NK-92 (cell line): Measurements from ENCODE around the gene ACSS1.

ENCODE experiments used
- DNase-seq: peaks from one replicate; lab custom pipeline; 2025; ENCODE audit not compliant: unreplicated experiment; lab: John Stamatoyannopoulos, UW

ACSS1 gene

DNA sequence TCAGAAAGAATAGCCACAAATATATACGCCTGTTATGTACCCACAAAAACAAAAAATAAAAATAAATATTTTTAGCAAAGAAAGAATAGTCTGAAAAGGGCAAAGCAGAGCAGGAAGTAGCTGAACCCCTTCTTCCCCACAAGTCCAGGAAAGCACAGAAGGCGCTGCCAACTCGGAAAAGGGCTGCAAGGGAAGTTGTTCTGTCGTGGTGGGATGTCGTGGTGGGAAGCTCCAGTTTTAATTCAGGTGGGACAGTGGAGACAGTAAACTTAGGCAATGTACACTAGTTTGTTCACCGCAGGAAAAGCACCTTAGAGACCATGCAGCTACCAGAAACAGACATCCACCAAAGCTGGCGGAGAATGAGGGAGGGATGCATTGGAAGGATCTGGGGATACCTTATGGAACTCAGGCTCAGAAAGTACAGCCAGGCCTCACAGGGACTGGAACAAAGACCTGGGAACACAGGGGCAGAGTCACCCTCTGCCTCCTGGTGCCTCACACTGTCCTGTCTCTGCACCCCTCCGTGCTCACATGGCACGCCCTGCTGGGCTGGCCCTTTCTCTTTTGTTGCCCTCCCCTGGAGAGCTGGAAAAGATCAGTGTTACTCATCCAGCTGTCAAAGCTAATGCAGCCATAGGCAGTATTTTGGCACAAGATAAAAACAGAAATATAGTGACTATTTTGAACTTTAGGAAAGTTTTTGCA lies 62.0 kb downstream of the ACSS1 start:
- no peak for DNase-seq

DNA sequence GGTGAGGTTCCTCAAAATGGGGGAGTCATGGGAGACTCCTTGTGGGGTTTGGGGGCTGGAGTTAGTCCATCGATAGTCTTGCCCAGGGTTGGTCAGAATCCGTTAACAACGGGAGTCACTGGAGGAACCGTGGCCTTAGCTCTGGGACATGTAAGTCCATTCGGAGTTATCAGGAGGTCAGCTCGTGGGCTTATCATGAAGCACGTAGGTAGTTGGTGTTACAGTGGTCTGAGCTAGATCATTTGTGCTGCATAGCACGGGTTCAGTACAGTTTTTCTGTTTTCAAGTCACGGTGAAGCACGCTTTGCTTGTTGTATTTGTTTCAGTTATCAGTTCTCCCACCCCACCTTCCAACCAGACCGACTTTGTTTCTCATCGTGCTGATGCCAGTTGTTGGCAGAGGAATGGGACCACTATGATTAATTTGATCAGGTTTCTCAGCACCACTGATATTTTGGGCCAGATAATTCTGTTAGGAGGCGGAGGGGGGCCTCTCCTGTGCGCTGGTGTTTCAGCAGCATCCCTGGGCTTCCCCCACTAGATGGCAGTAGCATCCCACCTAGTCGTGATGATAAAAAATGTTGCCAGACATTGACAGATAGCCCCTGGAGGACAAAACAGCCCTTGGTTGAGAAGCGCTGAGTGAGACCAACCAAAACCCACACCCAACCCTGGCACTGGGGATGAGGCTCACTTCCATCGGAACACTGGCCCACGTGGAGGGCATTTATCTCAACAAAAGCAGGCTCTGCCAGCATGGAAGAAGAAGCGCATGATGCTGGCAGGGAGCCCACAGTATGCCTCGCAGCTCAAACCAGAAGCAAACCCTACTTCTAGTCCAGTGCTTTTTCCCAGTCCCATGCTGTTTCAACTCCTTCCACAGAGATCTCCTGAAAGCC lies 63.2 kb downstream of the ACSS1 start:
- DNase-seq, result no peak

DNA sequence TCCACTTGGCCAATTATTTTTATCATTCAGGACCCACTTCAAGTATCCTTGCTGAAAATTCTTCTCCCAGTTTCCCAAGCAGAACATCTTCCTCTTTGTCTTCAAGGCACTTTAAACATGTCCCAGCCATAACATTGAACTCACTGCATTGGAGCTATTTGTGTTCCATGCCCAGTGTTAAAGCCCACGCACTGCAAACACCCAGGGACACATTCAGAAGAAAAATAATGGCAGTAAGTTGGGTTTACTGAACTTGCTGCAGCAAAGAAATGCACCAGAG lies 63.8 kb downstream of the ACSS1 start:
- DNase-seq, result no peak

DNA sequence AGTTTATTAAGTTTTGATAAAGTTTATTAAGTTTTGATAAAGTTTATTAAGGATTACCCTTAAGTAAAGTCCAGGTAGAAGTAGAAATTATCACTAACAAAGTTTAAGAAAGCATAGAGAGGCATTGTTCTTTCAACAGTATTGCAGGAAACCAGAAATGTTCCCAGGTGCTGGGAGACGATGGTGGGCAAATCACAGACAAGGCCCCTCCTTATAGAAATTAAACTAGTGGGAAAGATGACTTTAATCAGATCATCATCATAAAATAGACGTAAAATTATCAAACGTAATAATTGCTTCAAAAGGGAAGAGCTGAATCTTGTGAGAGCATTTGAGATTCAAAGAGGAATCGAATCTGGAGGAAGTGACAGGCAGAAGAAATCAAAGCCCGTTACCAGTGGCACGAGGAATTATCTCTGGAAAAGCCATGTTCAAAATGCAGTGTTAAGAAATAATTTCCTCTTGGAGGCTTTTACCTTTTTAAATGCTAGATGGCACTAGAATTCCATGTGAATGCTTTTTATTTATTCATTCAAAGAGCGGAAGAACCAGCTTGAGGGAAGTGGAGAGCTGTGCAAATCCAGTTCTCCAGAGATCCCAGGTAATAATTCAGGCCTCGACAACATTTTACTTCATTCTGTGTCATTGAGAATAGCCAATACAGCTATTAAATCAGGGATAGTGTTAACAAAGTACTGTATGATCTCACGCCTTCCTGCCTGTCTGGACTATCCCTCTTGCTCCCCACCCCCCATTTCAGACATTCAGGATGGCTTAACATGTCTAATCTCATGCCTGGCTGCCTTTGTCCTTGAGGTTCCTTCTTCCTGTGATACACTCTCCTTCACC lies 64.4 kb downstream of the ACSS1 start:
- no peak for DNase-seq

DNA sequence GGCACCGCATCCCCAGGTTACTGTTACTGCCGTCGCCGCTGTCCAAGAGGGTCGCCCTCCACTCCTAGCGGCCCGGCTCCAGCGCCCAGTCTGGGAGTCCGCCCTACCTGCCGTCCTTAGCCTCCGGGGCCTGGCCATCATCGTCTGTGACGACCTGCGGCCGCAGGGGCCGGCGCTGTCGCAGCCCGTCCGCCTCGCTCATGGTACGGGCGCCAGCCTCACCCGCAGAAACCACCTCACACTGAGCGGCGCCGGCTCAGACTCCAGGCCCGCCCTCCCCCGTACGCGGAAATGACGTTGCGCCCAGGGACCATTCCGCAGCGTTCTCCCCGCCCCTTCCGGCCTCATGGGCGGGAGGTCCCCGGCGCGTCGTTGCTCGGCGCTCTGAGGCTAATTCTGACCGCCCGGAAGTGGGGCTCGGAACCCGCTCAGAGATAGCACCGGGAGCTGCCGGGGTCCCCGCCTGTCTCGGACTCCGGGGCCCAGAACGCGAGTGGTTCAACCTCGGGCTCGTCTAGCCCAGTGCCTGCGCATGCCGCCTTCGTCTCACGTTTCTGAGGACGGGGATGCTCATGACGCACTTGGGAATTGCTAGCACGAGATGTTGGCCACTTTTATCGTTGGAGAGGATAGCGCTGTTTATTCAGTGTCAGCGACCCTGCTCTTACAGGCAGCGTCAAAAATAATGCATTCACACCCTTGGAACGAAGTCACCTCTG lies 65.3 kb downstream of the ACSS1 start, which contains the start of gene APMAP:
APMAP (minus strand) TSS at position 265 of the 719 bp plus-strand sequence; CDS start at position 202, 63 bp downstream.
- peak; percentile 69 for DNase-seq

DNA sequence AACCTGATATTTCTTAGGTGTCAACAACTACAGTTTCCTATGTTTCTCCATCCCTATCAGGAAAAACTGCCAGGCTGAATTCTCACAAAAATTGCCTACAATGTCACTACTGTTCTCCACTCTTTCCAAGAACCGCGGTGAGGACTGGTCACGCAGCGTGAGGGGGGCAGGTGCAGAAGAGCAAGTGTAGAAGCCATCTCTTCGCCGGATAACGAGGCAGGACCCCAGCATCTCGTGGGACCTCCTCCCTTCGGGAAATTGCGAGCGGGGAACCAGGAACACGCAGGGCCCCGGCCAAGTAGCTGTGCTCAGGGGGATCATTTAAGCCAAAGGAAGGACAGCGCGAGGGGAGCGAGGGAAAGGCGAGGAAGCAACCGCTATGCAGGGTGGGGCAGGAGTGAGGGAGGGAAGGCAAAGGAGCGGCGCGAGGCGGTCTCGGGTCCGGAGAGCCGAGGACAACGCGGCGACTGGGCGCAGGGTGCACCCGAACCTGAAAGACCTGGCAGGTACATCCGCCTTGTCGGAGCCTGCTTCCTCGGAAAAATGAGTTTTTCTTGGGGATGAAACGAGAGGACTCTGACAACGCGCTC lies 65.9 kb downstream of the ACSS1 start:
- DNase-seq, result no peak

DNA sequence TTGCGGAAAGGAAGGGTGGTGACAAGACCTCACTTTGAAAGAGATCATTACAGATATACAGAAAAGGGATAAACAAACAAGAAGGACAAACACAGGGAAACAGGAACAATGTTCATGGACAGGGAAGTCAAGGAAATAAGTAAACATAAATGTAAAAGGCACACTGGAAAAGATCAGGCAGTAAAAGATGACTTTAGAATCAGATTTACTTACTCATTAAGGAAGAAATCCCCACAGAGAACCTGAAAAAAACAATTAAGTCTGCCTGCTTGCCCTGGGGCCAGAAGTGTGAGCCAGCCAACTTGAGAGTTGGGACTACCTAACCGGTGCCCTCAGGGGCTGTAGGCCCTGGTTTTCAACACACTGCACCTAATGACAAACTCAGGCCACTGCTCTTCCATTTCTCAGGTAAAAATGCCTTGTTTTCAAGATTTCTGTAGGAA lies 67.1 kb downstream of the ACSS1 start:
- no peak for DNase-seq

DNA sequence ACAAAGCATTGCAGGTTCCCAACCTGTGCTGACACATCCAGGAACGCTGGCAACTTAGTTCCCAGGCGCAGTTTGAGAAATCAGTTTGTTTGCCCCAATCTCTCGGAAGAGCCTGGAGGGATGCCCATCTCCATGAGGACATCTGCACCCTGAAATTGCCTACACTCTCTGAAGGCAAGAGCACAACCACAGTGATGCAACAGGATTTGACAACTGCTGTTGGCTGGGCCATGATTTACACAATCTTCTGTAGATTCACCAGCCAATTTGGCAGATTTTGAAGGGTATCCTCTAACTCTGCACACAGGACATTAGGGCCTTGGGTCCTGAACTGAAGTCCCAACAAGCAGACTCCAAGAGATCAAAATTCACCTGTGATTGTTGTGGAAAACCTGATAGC lies 68.8 kb downstream of the ACSS1 start:
- DNase-seq, result no peak

DNA sequence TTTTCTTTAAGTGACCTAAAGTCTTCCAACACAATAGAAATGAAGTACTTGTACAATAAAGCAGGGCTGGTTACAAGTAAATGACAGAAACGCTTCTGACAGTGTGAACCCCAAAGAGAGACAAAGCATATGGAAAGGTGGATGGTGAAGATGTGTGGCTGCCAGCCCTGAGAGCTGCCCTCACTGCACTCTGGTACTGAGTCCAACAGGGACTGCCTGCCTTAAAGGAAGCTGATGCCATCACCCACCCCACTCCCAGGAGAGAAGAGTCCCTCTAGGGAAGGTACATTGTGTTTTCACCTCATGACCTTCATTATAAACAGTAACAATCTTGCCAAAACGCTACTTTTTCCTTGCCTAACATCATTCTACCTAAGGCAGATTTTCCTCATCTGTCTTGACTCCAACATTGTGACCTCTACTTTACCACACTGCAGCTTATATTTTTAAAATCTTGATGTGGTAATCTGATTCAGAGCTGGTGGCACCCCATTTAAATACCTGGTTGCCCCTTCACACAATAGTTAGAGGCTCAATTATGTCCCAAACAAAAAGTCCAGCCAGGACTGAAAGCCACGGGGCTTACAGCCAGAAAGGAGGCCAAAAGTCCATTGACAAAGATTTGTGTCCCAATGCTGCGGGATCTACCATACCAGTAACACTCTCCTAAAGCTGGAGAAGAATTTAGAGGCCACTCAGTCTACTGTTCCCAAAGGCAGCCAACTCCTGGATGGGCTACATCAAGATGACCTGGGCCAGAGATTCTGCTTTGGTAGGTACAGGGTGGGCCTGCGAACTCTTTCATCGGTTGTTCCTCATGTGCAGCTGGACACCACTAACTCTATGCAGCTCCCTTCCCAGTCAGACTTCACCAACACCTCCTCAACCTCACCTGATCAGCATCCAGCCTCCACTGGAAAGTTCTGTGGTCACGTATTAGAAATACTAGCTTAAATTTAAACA lies 69.8 kb downstream of the ACSS1 start:
- no peak for DNase-seq

DNA sequence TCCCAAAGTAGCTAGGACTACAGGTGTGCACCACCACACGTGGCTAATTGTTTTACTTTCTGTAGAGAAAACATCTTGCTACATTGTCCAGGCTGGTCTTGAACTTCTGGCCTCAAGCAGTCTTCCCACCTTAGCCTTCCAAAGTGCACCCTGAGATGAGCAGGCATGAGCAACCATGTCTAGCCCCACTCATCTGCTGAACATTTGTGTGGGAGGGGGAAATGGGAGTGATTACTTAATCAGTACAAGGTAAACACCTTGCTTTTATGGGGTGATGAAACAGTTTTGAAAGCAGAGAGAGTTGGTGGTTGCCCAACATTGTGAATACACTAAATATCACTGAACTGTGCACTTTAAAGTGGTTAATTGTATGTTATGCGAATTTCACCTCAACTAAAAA lies 70.7 kb downstream of the ACSS1 start:
- DNase-seq, result no peak

DNA sequence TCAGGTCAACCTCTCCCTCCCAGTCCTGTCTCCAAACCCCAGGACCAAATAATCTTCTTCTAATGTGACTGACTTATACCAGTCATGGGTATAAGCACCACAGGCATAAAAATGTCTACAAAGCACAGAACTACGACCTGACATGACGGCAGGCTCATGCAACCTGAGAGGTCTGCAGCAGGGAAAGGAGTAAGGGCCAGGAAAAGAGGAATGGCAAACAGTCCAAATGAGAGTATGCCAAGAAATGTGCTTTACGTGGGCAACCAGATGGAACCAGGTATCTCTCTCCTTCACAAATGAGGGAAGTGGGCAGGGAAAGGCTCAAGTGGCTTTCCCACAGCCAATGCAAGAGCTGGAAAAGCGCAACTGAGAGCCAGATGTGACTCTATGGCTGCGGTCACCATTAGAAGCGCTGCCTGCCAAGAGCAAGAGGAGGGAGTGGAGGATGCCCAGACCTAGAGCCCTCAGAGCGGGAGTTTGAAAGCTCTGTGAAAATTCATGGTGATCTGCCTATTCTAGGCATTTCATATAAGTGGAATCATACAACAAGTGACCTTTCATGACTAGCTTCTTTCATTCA lies 71.4 kb downstream of the ACSS1 start:
- DNase-seq, result no peak

DNA sequence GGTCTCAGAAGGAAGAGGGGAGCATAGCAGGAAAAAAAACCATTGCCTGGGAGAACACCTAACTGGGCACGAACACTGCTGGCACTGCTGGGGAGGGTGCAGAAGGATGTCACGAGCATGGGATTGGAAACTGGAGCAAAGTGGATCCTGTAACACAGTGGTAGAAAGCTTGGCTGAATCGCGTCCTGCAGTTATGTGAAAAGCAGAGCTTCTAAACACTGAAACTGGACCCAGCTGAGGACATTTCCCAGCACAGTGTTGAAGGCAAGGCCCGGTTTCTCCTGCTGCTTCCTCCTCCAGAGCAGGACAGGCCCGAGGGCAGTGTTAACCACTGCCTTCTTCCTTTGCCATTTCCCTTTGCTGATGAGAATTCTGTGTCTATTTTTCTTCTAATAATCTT lies 72.1 kb downstream of the ACSS1 start:
- no peak for DNase-seq

DNA sequence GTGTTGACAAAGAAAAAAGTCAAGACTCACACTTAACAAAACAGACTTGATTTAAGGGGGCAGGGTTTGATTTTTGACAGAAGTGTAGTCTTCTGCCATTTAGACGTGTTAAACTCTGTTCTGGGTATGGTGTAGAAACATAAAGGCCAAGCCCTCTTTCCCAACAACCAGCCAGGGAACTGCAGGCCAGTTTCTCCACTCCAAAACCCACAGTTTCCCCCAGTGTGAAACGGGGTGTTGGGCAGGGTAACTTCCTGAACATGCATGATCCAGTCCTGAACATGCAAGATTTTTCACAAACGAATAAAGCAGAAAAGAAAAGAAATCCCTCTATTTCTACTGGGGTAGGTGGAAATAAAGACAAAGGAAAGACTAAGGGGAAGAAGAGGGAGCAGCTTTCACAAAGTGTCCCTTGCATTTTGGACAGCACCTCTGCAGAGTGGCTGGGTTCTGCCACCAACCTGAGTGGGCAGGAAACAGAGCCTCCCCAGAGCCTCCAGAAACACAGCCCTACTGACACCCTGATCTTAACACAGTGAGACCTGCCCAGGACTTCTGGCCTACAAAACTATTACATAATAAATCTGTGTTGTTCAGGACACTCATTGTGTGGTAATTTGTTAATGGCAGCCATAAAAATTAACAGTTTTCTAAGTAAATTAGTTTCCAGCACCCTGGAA lies 72.8 kb downstream of the ACSS1 start:
- no peak for DNase-seq

DNA sequence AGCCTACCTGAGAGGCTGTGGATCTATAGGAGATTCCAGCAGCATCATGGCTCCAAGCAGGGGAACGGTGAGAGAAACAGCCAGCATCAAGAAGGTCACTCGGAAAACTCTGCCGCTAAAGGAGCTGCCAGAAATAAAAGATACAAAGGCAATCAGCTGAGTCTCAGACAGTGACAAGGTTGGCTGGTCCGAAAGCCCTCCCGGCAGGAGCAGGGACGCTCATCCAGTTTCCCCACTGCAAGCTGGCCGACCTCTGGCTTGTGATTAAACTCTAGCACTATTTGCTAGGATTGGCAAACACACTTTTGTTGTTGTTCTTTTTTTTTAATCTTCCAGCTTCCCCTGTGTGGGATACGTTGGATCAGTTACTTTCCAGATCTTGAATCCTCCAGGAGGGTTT lies 74.0 kb downstream of the ACSS1 start:
- DNase-seq, result no peak

DNA sequence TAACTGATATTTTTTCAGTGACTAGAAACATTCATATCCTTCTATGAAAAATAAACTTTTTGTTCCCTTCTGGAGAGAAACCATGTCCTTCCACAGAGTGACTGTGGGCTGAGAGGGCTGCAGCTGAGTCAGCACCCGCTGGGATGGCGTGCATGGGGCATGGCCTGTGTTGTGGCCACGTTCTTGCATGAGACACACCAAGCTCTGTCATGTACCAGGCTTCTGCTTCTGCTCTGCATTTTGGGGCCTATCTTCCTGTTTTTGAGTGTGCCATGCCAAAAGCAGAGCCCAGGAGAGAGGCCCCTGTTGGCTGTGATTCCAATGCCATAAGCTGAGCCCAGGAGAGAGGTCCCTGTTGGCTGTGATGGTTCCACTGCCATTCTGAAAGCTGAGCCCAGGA lies 76.1 kb downstream of the ACSS1 start:
- DNase-seq, result no peak

DNA sequence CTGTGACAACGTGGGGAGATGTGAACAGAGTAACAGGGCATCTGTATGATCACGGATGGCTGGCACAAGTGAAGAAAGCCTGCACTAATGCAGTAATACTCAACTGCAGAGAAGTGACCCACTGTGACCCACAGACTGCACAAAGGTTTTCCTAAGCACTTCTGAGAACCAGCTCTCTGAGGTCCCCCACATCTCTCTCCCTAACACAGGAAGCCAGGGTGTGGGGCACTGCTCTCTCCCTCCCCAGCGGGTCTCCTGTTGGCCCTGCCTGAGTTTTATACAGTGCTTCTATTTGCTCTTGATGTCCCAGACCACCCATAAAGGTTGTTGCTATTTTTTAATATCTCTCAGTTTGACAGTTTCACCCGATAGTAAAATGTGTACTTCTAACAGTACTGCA lies 76.7 kb downstream of the ACSS1 start:
- no peak for DNase-seq

DNA sequence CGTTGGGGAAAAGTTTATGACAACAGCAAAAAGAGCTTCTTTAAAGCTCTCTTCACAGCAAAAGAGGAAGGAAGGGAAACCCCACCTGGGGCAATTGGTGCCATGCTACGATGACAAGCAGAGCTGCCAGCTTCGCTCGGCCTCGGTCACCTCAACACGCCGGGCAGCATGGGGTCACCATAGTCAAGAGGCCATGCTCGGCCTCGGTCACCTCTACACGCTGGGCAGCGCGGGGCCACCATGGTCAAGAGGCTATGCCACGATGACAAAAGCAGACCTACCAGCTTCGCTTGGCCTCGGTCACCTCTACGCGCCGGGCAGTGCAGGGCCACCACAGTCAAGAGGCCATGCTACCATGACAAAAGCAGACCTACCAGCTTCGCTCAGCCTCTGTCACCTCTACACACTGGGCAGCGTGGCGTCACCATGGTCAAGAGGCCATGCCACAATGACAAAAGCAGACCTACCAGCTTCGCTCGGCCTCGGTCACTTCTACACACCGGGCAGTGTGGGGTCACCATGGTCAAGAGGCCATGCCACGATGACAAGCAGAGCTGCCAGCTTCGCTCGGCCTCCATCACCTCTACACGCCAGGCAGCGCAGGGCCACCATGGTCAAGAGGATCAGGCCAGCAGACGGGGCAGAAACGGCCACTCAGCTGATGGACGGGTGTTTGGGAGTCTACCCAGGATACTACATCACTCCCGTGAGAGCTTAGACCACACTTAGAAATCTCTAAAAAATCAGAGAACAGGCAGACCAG lies 77.5 kb downstream of the ACSS1 start:
- no peak for DNase-seq
